Neuronal stem cell (in vitro differentiated cells): ENCODE data around the gene SMC3.

Experiments used
- DNase-seq: peaks from one replicate; pipeline ENCODE4 v3.0.0-alpha.2; 2013; ENCODE audit warnings: low spot score
- H2AFZ ChIP-seq: one replicate; pipeline ENCODE4 v1.6.1; 2013; ENCODE audit warnings: mild to moderate bottlenecking, low read length, inconsistent platforms
- H2AK5ac ChIP-seq: 2 replicates; pipeline ENCODE4 v1.6.1; 2013; ENCODE audit warnings: low read depth, mild to moderate bottlenecking, inconsistent platforms, low read length, moderate library complexity, mixed read lengths
- H2BK120ac ChIP-seq: 2 replicates; pipeline ENCODE4 v1.6.1; 2013; ENCODE audit warnings: low read depth, mild to moderate bottlenecking, inconsistent platforms, low read length, moderate library complexity, mixed read lengths
- H2BK12ac ChIP-seq: one replicate; pipeline ENCODE4 v1.6.1; 2013; ENCODE audit warnings: low read length, inconsistent platforms
- H2BK15ac ChIP-seq: 2 replicates; pipeline ENCODE4 v1.6.1; 2013; ENCODE audit warnings: mild to moderate bottlenecking, low read length, inconsistent platforms, mixed read lengths
- H2BK5ac ChIP-seq: one replicate; pipeline ENCODE4 v1.6.1; 2013; ENCODE audit warnings: inconsistent platforms, mild to moderate bottlenecking, low read length, moderate library complexity
- H3K14ac ChIP-seq: one replicate; pipeline ENCODE4 v1.6.1; 2013; ENCODE audit warnings: low read length, inconsistent platforms
- H3K18ac ChIP-seq: 2 replicates; pipeline ENCODE4 v1.6.1; 2013; ENCODE audit warnings: low read length, inconsistent platforms
- H3K23ac ChIP-seq: 2 replicates; pipeline ENCODE4 v1.6.1; 2013; ENCODE audit warnings: low read depth, mild to moderate bottlenecking, mixed read lengths, low read length, inconsistent platforms; ENCODE audit not compliant: poor library complexity
- H3K27ac ChIP-seq: replicated peaks from 3 replicates; pipeline ENCODE4 v1.5.1; 2013; ENCODE audit warnings: low read length, inconsistent platforms
- H3K27me3 ChIP-seq, 3 experiments: 2 replicates each; pipeline ENCODE4 v1.6.1; 2013; ENCODE audit warnings: low read length in 3 of 3, mild to moderate bottlenecking in 2 of 3, inconsistent platforms in 1 of 3, low read depth in 1 of 3, mixed read lengths in 1 of 3, moderate library complexity in 1 of 3; ENCODE audit not compliant: control insufficient read depth in 3 of 3, insufficient read depth in 3 of 3
- H3K36me3 ChIP-seq, 2 donors: replicated peaks in 1 of 2; 2 replicates each; pipeline ENCODE4 v1.6.1; 2013; ENCODE audit warnings: low read length in 2 of 2; ENCODE audit not compliant: control insufficient read depth in 2 of 2, insufficient read depth in 2 of 2
- H3K4ac ChIP-seq: 2 replicates; pipeline ENCODE4 v1.6.1; 2013; ENCODE audit warnings: inconsistent platforms, mild to moderate bottlenecking, low read length, moderate library complexity
- H3K4me1 ChIP-seq, 2 donors: 1 replicate in 1 of 2; 2 replicates in 1 of 2; pipeline ENCODE4 v1.6.1; 2013; ENCODE audit warnings: low read length in 2 of 2, low read depth in 1 of 2; ENCODE audit not compliant: control insufficient read depth in 2 of 2, insufficient read depth in 1 of 2
- H3K4me2 ChIP-seq: one replicate; pipeline ENCODE4 v1.6.1; 2013; ENCODE audit warnings: mild to moderate bottlenecking, low read length, inconsistent platforms; ENCODE audit not compliant: insufficient read depth, poor library complexity, severe bottlenecking
- H3K4me3 ChIP-seq, 2 donors: 2 replicates each; pipeline ENCODE4 v1.5.1; 2013; ENCODE audit warnings: low read length in 2 of 2, mild to moderate bottlenecking in 2 of 2, inconsistent platforms in 1 of 2, moderate library complexity in 1 of 2
- H3K79me1 ChIP-seq: one replicate; pipeline ENCODE4 v1.6.1; 2013; ENCODE audit warnings: low read depth, mild to moderate bottlenecking, inconsistent platforms, low read length, moderate library complexity
- H3K9ac ChIP-seq: one replicate; pipeline ENCODE4 v1.6.1; 2013; ENCODE audit warnings: mild to moderate bottlenecking, low read depth, low read length, inconsistent platforms; ENCODE audit not compliant: poor library complexity
- H3K9me3 ChIP-seq, 2 donors: replicated peaks in 1 of 2; 2 replicates each; pipeline versions ENCODE3 to v1.6.1; 2013; ENCODE audit warnings: low read length in 2 of 2, mild to moderate bottlenecking in 2 of 2, inconsistent platforms in 1 of 2, low read depth in 1 of 2, mixed read lengths in 1 of 2, moderate library complexity in 1 of 2; ENCODE audit not compliant: control insufficient read depth in 2 of 2, insufficient read depth in 1 of 2
- H4K8ac ChIP-seq: one replicate; pipeline ENCODE4 v1.6.1; 2013; ENCODE audit warnings: low read depth, mild to moderate bottlenecking, inconsistent platforms, low read length, moderate library complexity
- H4K91ac ChIP-seq: one replicate; pipeline ENCODE4 v1.6.1; 2013; ENCODE audit warnings: low read length, low read depth, mild to moderate bottlenecking, inconsistent platforms; ENCODE audit not compliant: poor library complexity
- WGBS, 2 donors: extraction: QIAGEN DNeasy Blood & Tissue Kit; methylation state at CpG; one replicate each; pipeline ENCODE4 v1.1.7; 2013; ENCODE audit warnings: missing lambda C conversion rate in 2 of 2, mixed read lengths in 1 of 2; ENCODE audit not compliant: insufficient read length in 2 of 2, insufficient replicate concordance in 1 of 2; ENCODE audit errors: extremely low coverage in 2 of 2; 5-methylcytosine and 5-hydroxymethylcytosine counted together

Gene SMC3

DNA sequence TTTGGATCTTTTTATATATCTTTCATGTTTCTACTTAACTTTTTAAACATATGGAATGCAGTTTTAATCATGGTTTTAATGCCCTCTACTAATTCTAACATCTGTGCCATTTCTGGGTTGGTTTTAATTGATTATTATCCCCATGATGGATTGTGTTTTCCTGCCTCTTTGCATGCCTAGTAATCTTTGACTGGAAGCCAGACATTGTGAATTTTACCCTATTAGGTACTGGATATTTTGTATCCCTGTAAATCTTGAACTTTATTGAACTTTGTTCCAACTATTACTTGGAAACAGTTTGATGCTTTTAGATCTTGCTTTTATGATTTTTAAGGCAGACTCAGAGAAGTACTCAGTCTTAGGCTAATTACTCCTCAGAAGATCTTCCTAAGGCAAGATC, 60.7 kb downstream of the SMC3 start:
- Histone ChIP-seq H3K23ac (no peak overlapping the region), H2BK12ac (no peak overlapping the region), H2BK5ac (no peak overlapping the region), H3K36me3 (no peaks in the 10 kb centered on the region), H2BK15ac (no peak overlapping the region), H3K27ac (no peak overlapping the region), H4K8ac (no peak overlapping the region), H2AFZ (no peak overlapping the region), H3K4me1 (peaks cover 0 to 4% of the 10 kb centered on the region in 2 donors), H3K14ac (no peak overlapping the region), H3K4me3 (no peak overlapping the region), H3K9ac (no peak overlapping the region), H3K4ac (no peak overlapping the region), H3K27me3 (peaks cover 0 to 35% (median 0%) of the 10 kb centered on the region in 3 experiments), H2AK5ac (no peak overlapping the region), H3K4me2 (no peak overlapping the region), H3K9me3 (no peaks in the 10 kb centered on the region), H3K79me1 (no peaks in the 10 kb centered on the region), H2BK120ac (no peak overlapping the region), H3K18ac (no peak overlapping the region), H4K91ac (no peak overlapping the region)
- DNase-seq = no peak

GRCh38 chr10:110629680-110630191, 62.2 kb downstream of the SMC3 start:
- peaks cover 0 to 4% of the 10 kb centered on the region in 2 donors for H3K4me1 ChIP-seq
- no CpG with 5 or more reads among the region's 3 CpGs for WGBS, 2 donors
- H3K23ac ChIP-seq = no peak overlapping the region
- H3K18ac ChIP-seq = no peak overlapping the region
- no peak overlapping the region for H4K91ac ChIP-seq
- no peak overlapping the region for H3K4me3 ChIP-seq
- no peak overlapping the region for H3K14ac ChIP-seq
- no peak overlapping the region for H3K4me2 ChIP-seq
- H3K27ac ChIP-seq = no peak overlapping the region
- H3K79me1 ChIP-seq = no peaks in the 10 kb centered on the region
- no peak overlapping the region for H2BK120ac ChIP-seq
- no peak overlapping the region for H3K4ac ChIP-seq
- H3K9me3 ChIP-seq = no peaks in the 10 kb centered on the region
- no peak overlapping the region for H2AK5ac ChIP-seq
- H3K36me3 ChIP-seq = no peaks in the 10 kb centered on the region
- H3K9ac ChIP-seq = no peak overlapping the region
- no peak overlapping the region for H2BK12ac ChIP-seq
- H2BK15ac ChIP-seq = no peak overlapping the region
- H2BK5ac ChIP-seq = no peak overlapping the region
- H3K27me3 ChIP-seq = peaks cover 0 to 32% (median 0%) of the 10 kb centered on the region in 3 experiments
- H4K8ac ChIP-seq = no peak overlapping the region
- H2AFZ ChIP-seq = no peak overlapping the region
- no peak for DNase-seq

DNA sequence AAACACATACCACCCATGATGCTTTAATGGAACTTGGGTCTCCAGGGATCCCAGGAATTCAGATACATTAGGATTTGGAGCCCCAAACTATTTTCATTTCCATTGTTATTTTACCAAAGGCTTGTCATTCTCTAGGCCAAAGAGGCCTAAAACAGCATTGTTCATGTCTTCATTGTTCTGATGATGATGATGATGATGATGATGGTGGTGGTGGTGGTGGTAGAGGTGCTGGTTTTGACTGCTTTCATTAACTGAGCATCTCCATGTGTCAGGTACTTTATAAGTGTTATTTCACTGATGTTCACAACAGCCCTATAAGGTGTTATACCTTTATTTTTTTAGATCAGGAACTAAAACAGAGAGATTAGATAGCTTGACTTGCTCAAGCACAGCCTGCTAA, 64.4 kb downstream of the SMC3 start:
- no peak overlapping the region for H3K23ac ChIP-seq
- H2BK120ac ChIP-seq = no peak overlapping the region
- no peak overlapping the region for H2BK12ac ChIP-seq
- H3K36me3 ChIP-seq = no peaks in the 10 kb centered on the region
- H3K4me1 ChIP-seq = peaks cover 0 to 9% of the 10 kb centered on the region in 2 donors
- H3K14ac ChIP-seq = no peak overlapping the region
- no peak overlapping the region for H3K18ac ChIP-seq
- H3K4me3 ChIP-seq = no peak overlapping the region
- no peaks in the 10 kb centered on the region for H3K9me3 ChIP-seq
- H3K9ac ChIP-seq = no peak overlapping the region
- H2BK5ac ChIP-seq = no peak overlapping the region
- peaks cover 0 to 33% (median 0%) of the 10 kb centered on the region in 3 experiments for H3K27me3 ChIP-seq
- no peak overlapping the region for H4K91ac ChIP-seq
- H3K27ac ChIP-seq = no peak overlapping the region
- H2BK15ac ChIP-seq = no peak overlapping the region
- H3K79me1 ChIP-seq = no peaks in the 10 kb centered on the region
- no peak overlapping the region for H2AFZ ChIP-seq
- H4K8ac ChIP-seq = no peak overlapping the region
- no peak overlapping the region for H3K4me2 ChIP-seq
- no peak for DNase-seq
- no peak overlapping the region for H2AK5ac ChIP-seq
- H3K4ac ChIP-seq = no peak overlapping the region

DNA sequence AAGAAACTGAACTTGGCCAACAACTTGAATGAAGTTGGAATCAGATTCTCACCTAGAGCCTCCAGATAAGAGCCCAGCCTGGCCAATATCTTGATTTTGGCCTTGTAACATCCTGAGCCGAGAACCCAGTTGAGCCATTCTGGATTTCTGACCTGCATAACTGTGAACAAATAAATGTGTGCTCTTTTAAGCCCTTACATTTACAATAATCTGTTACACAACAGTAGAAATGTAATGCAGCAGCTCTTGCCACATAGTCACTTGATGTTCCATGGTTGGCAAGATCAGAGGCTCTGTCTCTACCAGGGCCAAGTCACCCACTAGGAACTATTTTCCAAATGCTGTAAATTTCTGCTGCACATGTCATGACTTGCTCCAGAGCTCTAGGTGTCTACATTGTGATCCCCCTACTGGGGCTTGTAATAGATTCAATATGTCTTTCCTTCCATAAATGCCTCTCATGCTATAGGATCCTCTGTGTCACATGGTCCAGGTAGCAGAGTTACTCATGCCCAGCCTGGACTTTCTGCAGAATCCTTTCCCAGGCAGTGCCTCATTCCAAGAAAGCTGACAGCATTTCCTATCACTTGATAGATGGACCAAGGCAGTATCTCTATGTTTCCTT, 65.2 kb downstream of the SMC3 start:
- H3K14ac ChIP-seq = no peak overlapping the region
- H3K9me3 ChIP-seq = no peaks in the 10 kb centered on the region
- peaks cover 0 to 39% (median 0%) of the 10 kb centered on the region in 3 experiments for H3K27me3 ChIP-seq
- no peak overlapping the region for H3K4me2 ChIP-seq
- H2AK5ac ChIP-seq = no peak overlapping the region
- no peak overlapping the region for H3K4me3 ChIP-seq
- H3K79me1 ChIP-seq = no peaks in the 10 kb centered on the region
- H3K36me3 ChIP-seq = no peaks in the 10 kb centered on the region
- no peak overlapping the region for H3K18ac ChIP-seq
- no peak overlapping the region for H2BK120ac ChIP-seq
- no peak overlapping the region for H2BK12ac ChIP-seq
- WGBS, 2 donors = no CpG with 5 or more reads among the region's 1 CpG
- H2BK5ac ChIP-seq = no peak overlapping the region
- H3K27ac ChIP-seq = no peak overlapping the region
- DNase-seq = no peak
- no peak overlapping the region for H2BK15ac ChIP-seq
- no peak overlapping the region for H3K9ac ChIP-seq
- no peak overlapping the region for H4K91ac ChIP-seq
- no peak overlapping the region for H2AFZ ChIP-seq
- H3K23ac ChIP-seq = no peak overlapping the region
- no peak overlapping the region for H3K4ac ChIP-seq
- H3K4me1 ChIP-seq = peaks cover 0 to 16% of the 10 kb centered on the region in 2 donors
- no peak overlapping the region for H4K8ac ChIP-seq
